GM21390 (cell line): Measurements from ENCODE around the gene TBCA.

Experiments used
- ATAC-seq: cut with Tn5 transposase; IDR thresholded peaks from one replicate; pipeline ENCODE4 v1.9.1; 2021; ENCODE audit not compliant: unreplicated experiment

Gene TBCA, protein sequence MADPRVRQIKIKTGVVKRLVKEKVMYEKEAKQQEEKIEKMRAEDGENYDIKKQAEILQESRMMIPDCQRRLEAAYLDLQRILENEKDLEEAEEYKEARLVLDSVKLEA

DNA sequence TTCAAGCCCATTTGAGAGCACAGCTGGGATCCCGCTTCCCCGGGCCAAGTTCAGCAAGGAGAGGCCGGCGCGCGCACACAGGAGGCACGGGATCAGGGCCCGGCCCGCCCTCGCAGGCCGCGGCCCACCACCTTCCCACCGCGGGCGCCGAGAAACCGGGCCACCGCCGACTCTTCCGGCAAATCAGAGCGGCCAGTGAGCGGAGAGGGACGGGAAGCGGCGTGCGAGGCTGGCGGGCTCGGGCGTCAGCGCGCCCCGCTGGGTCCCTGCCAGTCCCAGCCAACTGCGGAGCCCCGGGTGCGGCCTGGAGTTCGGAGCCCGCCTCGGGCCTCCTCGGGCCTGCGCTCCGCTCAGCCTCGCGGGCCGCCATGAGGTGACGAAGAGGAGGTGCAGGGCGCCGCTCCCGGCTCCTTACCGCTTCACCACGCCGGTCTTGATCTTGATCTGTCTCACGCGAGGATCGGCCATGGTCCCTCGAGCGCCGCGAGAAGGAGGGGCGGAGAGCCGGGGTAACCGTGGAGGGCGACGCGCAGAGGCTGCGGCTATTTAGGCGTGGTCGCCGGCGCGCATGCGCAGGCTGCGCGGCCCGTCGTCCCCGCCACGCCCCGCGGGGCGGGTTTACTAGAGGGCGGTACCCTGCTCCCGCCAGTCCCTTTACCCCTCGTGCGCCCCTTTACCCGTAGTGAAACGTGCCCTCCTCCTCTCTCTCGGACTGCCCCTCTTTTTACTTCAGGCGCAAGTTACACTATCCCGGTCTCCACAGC, at the start of gene TBCA:
Gene TBCA, minus strand, starts transcription at position 550 of the 764 bp plus-strand sequence. Its CDS starts 82 bp downstream, at position 468.
- ATAC-seq: peak; percentile 82

DNA sequence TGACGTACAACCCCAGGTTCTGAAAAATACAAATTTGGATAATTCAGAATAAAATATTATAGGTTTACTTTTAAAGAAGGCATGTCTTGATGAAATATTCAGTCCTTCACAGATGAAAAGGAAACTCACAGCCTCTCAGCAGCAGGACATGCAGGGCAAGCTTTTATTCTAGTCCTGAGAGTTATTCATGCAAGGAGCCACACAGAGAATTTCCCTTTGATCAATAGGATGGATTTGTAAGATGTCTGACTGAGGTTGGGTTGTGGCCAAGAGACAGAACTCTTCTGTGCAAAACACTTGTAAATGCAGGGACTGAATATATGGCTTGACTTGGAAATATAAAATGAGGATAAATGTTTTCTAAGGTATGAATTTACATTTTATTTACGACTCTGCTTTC, 48.8 kb upstream of the TBCA start:
- no peak for ATAC-seq

DNA sequence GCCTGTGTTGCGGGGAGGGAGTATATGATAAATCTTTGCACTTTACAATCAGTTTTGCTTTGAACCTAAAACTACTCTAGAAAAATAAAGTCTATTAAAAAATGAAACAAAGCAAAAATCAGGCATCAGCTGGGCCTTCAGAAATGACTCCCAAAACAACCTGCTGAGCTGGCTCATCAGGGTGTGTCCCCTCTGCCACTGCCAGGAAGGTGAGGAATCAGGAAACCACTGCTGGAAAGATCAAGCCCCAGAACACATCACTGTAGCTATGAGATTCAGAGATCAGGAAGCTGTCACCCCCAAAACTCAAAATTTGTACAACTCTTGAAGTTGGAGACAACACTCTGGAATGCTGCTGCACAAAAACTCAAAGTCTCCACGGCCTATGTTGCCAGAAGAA, 40.5 kb upstream of the TBCA start:
- ATAC-seq: no peak

DNA sequence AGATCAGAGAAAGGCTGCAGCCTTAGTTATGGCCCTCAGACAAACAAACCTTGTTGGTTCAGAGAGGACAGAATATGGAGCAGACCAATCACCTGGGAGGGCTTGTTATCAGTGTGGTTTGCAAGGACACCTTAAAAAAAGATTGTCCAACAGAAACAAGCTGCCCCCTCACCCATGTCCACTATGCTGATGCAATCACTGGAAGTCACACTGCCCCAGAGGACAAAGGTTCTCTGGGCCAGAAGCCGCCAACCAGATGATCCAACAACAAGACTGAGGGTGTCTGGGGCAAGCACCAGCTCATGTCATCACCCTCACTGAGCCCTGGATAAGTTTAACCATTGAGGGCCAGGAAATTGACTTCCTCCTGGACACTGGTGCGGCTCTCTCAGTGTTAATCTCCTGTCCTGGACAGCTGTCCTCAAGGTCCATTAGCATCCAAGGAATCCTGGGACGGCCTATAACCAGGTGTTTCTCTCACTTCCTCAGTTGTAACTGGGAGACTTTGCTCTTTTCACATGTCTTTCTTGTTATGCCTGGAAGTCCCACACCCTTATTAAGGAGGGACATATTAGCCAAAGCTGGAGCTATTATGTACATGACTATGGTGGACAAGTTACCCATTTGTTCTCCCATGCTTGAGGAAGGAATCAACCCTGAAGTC, 36.9 kb upstream of the TBCA start:
- no peak for ATAC-seq

DNA sequence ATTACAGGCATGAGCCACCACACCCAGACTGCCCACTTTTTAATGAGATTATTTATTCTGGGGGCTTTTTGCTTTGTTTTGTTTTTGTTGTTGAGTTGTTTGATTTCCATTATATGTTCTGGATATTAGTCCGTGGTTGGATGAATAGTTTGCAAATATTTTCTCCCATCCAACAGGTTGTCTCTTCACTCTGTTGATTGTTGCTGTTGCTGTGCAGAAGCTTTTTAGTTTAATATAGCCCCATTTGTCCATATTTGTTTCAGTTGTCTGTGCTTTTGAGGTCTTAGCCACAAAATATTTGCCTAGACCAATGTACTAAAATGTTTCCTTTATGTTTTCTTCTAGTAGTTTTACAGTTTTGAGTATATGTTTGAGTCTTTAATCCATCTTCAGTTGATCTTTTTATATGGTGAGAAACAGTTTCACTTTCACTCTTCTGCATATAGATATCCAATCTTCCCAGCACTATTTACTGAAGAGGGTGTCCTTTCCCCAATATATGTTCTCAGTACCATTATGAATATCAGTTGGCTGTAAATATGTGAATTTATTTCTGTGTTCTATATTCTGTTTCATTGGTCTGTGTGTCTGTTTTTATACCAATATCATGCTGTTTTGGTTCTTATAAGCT, 30.2 kb upstream of the TBCA start:
- ATAC-seq: no peak

DNA sequence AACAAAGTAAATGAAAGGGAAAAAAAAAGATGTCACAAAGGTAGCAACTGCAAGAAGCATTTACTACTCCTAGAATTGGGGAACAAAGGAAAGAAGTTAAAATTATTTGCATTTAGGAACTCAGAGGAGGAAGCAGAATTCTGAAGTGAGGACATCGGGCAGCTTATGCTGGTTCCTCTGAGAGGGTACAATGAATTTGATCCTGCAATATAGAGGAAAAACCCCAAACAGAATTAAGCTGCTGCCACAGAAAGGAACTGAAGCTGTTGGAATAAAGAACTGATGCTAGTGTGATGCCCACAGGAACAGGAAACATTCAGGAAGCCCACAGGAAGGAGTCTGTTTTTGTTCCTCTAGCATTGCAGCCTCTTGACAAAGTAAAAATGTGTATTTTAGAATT, 22.3 kb upstream of the TBCA start:
- no peak for ATAC-seq

DNA sequence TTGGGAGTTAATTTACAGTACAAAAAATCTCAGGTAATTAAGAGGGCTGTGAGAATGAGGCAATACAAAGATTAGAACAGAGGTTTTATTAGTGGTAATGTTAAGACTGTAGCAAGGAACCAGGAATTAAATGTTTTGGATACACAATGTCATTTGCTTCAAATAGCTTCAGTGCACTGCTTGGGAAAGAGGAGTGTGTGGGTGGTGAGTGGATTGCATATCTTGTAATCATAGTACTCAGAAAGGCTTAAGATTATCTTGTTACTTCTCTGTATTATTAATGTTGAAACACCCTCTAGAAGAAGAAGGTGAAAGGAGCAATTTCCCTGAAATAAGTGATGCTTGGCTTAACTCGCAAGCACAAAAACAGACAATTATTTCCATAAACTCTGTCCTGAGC, 21.0 kb upstream of the TBCA start:
- no peak for ATAC-seq

DNA sequence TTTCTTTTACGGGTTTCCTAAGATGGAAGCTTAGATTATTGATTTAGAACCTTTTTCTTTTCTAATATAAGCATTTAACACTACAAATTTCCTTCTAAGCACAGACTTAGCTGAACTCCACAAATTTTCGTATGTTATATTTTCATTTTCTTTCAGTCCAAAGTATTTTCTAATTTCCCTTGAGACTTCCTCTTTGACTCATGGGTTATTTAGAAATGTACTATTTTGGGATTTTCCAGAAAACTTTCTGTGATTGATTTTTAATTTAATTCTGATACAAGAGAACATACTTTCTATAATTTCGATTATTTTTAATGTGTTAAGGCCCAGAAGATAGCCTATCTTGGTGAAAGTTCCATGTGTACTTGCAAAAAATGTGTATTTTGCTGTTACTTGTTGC, 19.7 kb upstream of the TBCA start:
- no peak for ATAC-seq

DNA sequence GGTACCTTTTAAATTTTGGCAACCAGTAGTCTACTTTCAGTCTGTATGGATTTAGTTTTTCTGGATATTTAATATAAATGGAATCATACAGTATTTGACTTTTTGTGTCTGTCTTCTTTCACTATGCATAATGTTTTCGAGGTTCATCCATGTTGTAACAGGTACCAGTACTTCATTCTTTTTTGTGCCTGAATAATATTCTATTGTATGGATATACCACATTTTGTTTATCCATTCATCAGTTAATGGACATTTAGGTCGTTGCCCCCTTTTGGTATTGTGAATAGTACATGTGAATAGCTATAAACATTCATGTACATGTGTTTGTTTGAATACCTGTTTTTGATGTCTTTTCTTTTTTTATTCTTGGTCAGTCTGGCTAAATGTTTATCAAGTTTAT, 19.1 kb upstream of the TBCA start:
- ATAC-seq: no peak

DNA sequence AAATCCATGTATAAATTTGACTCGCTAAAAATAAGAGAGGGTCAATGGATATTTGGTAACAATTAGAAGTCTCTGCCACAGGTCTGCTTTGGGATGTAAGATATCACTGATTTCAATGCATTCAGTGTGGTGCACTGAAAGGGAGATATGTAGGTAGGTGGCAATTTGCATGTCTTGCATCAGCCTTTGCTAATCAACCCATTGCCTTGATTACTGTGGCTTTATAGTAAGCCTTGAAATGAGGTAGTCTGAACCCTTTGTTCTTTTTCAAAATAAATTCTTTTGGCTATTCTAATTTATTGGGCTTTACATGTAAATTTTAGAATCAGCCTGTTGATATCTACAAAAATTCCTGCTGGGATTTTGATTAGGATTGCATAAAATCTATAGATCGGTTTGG, 15.8 kb upstream of the TBCA start:
- no peak for ATAC-seq

DNA sequence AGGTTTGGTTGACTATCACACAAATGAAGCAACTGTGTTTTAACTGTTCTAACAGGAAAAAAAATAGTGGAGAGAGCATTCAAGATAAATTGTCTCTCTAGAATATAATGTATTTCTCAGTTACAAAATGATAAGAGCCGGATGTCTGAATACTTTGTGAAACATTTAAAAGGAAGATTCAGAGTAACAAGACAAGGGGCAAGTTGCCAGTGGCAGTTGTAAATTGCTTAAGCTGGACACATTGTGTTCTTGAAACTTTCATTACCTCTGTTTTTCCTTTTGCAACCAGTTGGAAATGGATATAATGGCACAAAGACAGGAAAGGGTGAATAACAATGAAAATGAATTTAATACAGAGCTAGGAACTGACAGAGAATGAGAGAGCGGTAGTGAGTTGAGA, 15.2 kb upstream of the TBCA start:
- ATAC-seq: no peak

DNA sequence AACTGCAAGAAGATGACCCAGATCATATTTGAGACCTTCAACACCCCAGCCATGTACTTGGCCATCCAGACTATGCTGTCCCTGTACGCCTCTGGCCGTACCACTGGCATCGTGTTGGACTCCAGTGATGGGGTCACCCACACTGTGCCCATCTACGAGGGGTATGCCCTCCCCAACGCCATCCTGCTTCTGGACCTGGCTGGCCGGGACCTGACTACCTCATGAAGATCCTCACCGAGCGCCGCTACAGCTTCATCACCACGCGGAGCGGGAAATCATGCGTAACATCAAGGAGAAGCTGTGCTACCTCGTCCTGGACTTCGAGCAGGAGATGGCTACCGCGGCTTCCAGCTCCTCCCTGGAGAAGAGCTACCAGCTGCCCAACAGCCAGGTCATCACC, 9.1 kb upstream of the TBCA start:
- no peak for ATAC-seq

DNA sequence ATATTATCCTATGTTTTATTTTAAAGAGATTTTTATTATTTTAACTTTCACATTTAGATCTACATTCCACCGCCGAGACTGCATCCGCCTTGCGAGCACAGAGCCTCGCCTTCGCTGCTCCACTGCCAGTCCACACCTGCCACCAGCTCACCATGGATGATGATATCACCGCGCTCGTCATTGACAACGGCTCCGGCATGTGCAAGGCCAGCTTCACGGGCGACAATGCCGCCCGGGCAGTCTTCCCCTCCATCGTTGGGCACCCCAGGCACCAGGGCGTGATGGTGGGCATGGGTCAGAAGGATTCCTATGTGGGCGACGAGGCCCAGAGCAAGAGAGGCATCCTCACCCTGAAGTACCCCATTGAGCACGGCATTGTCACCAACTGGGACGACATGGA, 8.6 kb upstream of the TBCA start:
- no peak for ATAC-seq

DNA sequence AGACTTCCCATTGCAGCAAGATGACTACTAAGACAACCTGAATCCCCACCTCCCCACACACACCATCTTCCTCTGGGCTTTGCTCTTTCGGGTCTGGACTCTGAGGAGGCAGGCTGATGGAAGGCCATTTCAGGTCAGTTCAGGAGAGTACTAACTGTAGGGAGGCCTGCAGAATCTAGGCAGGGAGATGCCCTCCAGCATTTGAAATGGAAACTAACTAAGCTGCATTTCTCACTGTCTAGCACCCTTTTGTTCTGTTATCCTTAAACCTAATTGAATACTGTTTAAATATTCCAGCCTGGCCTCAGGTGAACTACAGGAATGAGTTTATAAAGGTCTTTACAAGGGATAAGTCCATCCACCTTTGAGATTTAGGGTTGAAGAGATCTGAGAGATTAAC, 4.9 kb upstream of the TBCA start:
- ATAC-seq: no peak

DNA sequence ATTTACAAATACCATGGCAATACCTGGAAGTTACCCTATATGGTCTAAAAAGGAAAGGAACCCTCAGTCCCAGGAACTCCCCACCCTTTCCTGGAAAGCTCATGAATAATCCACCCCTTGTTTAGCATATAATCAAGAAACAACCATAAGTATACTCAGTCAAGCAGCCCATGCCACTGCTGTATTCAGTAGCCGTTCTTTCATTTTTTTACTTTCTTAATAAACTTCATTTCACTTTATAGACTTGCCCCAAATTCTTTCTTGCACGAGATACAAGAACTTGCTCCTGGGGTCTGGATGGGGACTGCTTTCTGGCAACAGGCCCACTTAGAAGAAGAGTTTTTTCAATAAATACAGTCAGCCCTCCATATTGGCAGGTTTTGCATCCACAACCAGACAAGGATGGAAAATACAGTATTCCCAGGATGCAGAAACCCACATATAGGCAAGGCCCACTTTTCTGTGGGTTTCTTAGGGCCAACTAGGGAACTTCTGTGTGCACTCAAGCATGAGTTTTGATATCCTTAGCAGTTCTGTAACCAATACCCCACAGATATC, 2.8 kb upstream of the TBCA start:
- ATAC-seq: no peak

DNA sequence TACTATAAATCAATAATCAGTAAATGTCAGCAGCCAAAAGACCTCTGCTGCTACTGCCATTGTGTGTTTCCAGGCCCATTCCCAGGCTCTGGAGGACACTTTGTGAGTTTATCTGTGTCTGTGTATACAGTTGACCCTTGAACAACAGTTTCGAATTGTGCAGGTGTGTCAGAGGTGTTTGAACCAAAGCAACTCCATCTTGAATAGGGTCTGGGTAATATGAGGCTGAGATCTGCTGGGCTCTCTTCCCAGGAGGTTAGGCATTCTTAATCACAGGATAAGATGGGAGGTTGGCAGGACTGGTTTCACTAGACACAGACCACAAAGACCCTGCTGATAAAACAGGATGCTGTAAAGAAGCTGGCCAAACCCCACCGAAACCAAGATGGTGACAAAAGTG, 2.3 kb upstream of the TBCA start:
- ATAC-seq: no peak

DNA sequence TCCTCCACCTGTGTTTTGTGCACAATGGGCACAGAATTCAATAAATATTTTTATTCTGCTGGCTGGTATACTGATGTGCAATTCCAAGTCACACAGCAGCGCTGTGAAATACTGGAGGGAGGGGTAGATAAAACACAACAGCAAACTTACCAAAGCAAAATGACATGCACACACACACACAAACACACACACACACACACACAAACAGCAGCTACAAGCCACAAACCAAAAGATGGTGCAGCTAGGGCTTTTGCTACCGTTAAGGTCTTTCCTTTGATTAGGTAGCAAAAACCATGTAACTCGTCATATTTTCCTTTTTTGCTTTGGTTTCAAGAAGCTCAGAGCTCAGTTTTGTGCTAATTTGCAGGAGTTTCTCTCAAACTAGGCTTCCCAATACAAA, 1.8 kb upstream of the TBCA start:
- no peak for ATAC-seq

DNA sequence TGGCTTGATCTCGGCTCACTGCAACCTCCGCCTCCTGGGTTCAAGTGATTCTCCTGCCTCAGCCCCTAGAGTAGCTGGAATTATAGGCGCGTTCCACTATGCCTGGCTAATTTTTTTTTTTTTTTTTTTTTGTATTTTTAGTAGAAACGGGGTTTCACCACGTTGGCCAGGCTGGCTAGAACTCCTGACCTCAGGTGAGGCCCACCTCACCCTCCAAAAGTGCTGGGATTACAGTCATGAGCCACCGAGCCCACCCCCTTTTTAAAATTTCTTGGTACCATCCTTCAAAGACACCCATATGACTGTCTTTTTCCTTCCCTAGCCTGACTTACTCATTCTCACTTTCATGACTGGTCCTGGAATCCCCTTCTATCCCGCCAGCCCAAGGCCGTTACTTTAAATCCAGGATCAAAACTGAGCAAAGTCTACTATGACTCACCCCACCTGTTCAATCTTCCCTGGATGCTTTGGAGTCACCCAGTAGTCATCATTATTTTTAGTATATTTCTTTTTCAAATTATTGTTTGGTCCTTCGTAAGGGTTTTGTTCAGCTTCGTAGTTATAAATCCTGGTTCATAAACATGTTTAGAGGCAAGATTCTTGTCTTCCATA, 1.2 kb upstream of the TBCA start:
- no peak for ATAC-seq

DNA sequence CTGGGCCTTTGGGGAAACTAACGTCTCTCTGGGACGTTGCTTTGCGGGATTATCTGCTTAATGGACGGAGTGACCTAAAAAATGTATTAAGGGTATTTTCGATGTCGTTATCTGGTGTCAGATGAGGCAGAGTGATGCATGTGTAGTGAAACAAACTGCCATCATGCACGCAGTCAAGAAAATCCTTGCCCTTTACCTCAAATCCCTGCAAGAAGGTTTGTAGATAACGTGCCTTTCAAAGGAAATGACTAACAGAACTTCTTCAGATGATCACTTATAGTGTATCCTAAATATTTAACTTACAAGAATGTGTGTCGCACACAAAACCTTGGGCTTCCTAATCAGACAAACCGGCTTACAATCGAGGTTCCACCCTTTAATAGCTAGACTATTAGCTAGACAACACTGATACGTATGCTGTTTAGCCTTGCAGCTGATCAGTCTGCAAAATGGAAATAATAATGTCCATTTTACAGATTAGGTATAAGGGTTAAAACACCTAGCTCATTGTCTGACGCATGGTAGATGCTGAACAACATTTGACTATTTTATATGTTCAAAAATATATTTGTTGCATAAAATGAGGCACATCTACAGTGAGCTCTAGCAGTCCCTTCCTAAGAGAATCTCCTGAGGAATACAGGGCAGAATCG, 541 bp upstream of the TBCA start:
- ATAC-seq: no peak

DNA sequence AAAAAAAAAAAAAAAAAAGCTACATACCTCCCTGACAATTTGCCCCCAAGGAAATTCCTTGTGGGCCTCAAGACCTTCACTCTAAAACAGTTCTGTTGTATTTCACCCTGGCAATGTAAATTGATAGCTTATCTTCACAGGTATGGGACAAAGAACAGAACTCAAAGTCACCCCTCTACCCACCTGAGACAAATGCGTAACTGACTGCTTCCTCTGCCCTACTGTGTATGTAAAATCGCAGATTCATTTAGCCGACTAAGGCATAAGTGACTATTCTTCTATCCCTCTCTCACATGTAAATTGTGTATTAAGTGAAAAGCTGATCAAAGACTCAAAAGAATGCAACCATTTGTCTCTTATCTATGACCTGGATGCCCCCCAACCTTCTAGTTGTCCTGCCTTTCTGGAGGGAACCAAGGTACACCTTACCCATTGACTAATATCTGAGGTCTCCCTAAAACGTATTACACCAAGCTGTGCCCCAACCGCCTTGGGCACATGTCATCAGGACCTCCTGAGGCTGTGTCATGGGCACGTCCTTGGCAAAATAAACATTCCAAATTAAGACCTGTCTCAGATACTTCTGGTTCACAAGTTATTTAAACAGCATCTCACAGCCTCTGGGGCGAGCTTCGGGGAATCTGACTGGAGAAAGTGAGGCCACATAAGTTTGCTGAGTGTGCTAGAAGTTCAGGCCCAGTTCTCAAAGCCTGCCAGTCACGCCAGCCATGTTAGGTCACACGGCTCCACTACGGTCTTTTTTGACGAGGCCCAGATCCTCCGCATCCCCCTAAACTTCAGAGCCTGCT, 954 bp downstream of the TBCA start:
- peak; percentile 10 for ATAC-seq
